NK-92 (cell line): ENCODE results near the gene SPECC1L.
A peak's percentile ranks its signal among the peaks of the same experiment; 100 is the strongest.
"Not testable (repeated sequence)": the region's sequence is repeated elsewhere in the genome, so short reads cannot be mapped to it uniquely, and the experiment has no call there.

ENCODE experiments used
- DNase-seq: peaks from one replicate; lab custom pipeline; 2025; ENCODE audit not compliant: unreplicated experiment; lab: John Stamatoyannopoulos, UW

The SPECC1L gene, protein sequence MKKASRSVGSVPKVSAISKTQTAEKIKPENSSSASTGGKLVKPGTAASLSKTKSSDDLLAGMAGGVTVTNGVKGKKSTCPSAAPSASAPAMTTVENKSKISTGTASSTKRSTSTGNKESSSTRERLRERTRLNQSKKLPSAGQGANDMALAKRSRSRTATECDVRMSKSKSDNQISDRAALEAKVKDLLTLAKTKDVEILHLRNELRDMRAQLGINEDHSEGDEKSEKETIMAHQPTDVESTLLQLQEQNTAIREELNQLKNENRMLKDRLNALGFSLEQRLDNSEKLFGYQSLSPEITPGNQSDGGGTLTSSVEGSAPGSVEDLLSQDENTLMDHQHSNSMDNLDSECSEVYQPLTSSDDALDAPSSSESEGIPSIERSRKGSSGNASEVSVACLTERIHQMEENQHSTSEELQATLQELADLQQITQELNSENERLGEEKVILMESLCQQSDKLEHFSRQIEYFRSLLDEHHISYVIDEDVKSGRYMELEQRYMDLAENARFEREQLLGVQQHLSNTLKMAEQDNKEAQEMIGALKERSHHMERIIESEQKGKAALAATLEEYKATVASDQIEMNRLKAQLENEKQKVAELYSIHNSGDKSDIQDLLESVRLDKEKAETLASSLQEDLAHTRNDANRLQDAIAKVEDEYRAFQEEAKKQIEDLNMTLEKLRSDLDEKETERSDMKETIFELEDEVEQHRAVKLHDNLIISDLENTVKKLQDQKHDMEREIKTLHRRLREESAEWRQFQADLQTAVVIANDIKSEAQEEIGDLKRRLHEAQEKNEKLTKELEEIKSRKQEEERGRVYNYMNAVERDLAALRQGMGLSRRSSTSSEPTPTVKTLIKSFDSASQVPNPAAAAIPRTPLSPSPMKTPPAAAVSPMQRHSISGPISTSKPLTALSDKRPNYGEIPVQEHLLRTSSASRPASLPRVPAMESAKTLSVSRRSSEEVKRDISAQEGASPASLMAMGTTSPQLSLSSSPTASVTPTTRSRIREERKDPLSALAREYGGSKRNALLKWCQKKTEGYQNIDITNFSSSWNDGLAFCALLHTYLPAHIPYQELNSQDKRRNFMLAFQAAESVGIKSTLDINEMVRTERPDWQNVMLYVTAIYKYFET

DNA sequence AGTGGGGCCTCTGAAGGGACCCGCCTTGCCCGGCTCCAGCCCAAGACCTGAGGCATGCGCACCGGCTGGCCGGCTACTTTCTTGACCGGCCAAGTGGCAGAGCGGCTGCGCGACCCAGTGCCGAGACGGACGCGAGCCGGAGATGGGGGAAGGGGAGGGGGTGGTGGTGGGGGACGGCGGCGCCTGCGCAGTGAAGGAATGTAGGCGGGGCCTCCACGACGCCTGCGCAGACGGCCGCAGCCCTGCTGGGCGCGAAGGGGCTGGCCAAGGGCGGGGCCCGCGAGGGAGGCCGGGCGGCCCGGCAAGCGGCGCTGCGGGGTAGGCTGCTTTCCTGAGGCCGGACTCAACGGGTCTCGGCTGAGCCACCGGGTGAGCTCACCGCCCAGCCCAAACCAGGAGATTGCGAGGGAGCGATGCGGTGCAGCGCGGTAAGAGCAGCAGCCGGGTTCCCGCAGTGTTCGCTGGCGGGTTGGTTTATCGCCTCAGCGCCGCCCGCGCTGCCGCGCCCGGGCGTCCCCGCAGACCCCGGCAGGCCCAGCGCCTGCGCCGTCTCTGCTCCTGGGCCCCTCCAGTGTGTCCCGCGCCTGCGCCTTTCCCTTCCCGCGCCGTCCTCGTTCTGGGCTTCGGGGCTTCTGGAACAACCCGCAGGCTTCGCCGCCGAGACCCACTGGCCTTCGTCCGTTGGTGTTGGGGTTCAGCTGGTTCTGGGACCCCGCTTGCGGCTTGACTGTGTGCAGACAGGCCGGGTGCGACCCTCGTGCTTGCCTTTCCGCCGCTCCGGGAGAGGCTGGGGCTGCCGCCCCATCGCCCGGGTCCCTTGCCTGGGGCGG is at the start of gene SPECC1L:
Gene SPECC1L, plus strand, starts transcription at position 276 of the 830 bp plus-strand sequence. CDS start 31,401 bp downstream, outside the sequence.
- DNase-seq = peak; percentile 50

DNA sequence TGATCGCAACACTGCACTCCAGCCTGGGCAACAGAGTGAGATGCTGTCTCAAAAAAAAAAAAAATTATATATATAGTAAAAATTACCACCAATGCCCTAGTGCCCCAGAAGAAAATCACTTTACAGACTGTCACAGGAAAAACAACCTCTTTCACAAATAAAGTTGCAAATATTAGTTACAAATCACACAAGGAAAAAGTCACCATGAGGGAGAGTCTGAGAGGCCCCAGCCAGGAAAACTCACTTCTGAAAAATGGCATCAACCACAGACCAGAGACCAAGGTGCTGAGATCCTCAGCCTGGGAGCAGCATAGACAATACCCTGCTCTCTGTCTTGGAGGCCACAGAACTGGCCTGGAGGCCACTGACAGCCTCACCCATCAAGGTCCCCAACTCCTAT is 46.2 kb upstream of the SPECC1L start:
- no peak for DNase-seq

DNA sequence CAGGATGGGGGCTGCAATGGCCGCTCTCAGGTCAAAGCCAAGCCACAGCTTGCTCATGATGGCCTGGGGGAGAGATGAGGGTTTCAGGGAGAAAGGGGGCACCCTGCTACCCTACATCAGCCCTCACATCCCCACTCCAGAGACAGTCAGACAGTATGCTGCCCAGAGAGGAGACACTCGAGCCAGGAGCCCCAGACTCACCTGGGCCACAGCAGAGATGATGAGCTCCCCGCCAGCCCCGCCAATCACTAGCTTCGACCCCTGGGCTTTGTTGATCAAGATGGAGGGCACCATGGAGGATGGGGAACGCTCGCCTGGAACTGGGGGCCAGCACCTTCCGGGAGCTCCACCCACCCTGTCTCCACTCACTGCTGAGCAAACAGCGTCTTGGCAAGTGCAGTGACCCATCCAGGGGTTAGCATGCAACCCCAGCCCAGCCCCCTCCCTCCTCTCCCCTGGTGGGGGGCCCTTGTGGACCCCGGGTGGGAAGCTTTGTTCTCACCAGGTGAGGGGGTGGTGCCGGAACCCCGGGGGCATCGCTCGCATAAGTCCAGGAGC is 45.5 kb upstream of the SPECC1L start:
- DNase-seq = no peak

GRCh38 chr22:24225951-24226350 is 44.7 kb upstream of the SPECC1L start:
- DNase-seq = no peak

GRCh38 chr22:24230911-24231656 is 39.5 kb upstream of the SPECC1L start:
- DNase-seq = no peak

- DNase-seq = no peak
Observed at GRCh38 chr22:24231706-24232105, 38.9 kb upstream of the SPECC1L start.

GRCh38 chr22:24232124-24232523 is 38.5 kb upstream of the SPECC1L start:
- DNase-seq = no peak

DNA sequence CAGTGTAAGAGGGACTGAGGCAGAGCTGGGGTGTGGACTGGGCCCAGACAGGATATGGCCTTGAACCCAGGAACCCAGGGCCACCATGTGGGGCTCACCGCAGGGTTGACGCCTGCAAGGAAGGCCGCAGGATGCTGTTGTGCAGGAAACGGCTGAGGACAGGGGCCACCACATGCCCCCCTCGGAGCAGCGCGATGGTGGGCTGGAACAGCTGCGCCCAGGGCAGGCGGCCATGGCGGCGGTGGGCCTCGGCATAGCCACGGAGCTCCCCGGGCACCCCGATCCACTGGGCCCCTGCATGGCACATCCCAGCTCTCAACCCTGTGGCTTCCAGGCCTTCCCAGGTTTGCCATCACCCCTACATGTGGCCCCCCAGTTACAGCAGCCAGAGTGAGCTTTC is 37.9 kb upstream of the SPECC1L start:
- DNase-seq = no peak

- DNase-seq = no peak
Observed at GRCh38 chr22:24233235-24233634, 37.4 kb upstream of the SPECC1L start.

- DNase-seq = no peak
Observed at GRCh38 chr22:24233816-24234215, 36.8 kb upstream of the SPECC1L start.

DNA sequence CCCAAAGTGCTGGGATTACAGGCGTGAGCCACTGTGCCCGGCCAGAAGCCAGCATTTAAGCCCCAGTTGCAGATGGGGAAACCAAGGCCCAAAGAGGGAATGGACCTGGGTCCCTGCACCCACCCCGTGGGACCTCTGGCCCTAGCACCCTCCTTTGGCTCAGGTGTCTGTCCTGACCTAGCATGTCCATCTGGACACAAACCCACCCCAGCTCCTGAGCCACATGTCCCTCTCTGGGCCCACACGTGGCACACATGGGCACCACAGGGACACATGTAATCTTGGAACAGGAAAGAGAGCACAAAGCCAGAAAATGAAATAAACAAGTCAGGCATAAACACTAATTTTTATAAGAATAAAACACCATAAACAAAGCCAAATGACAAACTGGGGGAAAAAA is 35.3 kb upstream of the SPECC1L start:
- no peak for DNase-seq

- no peak for DNase-seq
Observed at GRCh38 chr22:24236656-24237055, 34.0 kb upstream of the SPECC1L start.

- DNase-seq = not testable (repeated sequence)
Observed at GRCh38 chr22:24238101-24238694, 32.4 kb upstream of the SPECC1L start.

DNA sequence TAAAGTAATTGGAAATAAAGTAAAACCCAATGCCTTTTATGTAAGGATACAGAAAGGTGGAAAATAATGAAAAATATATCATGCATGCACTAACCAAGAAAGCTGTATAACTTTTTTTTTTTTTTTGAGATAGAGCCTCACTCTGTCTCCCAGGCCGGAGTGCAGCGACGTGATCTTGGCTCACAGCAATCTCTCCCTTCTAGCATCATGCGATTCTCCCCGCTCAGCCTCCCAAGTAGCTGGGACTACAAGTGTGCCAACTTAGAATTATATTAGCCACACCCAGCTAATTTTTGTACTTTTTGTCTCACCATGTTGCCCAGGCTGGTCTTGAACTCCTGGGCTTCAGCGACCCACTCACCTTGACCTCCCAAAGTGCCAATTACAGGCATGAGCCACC is 30.2 kb upstream of the SPECC1L start:
- DNase-seq = no peak

DNA sequence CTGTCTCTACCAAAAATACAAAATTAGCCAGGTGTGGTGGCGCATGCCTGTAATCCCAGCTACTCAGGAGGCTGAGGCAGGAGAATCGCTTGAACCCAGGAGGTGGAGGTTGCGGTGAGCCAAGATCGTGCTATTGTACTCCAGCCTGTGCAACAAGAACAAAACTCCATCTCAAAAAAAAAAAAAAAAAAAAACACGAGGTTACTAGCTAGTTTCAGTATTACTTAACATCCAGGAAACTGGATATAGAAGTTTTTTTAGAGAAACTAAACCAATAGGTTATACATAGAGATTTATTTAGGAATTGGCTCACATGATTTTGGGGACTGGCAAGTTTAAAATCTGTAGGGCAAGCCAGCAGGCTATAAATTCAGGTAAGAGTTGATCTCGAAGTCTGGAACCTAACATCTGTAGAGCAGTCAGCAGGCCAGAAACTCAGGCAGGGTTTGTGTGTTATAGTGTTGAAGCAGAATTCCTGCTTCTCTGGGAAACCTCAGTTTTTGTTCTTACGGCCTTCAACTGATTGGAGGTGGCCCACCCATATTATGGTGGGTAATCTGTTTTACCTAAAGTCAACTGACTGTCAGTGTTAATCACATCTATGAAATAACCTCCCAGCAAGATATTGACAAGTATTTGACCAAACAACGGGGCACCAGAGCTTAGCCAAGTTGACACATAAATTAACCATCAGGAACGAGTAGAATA is 29.5 kb upstream of the SPECC1L start:
- DNase-seq = not testable (repeated sequence)

GRCh38 chr22:24243417-24243816 is 27.2 kb upstream of the SPECC1L start:
- not testable (repeated sequence) for DNase-seq

GRCh38 chr22:24244144-24244787 is 26.4 kb upstream of the SPECC1L start:
- no peak for DNase-seq

DNA sequence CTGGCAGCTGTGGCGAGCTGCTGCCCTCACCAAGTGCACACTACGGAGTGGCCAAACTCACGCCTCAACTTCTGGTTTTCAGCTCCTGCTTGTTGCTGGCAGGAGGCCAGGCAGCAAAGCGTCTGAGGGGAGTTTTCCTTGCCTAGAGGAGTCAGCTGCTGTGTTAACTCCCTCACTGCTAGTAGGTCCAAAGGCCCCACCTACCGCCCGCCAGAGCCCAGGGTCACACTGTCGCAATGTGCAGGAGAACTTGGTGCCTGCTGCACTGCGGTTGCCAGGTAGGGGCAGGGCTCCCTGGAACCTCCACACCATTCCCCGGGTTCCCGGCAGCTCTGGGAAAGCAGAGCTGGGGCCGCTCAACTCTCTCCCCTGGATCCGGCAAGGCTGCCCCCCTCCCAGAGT is 25.6 kb upstream of the SPECC1L start, which contains the start of gene GGT5:
Gene GGT5, minus strand, starts transcription at position 53 of the 402 bp plus-strand sequence. CDS start 357 bp downstream, outside the sequence.
- not testable (repeated sequence) for DNase-seq
